Activated CD8-positive, alpha-beta memory T cell treated with anti-CD3 and anti-CD28 coated beads, Interleukin-2, amount 50 U/mL, for 24 hours (primary cell): ENCODE results near the gene PSEN1.

Experiments used
- DNase-seq: peaks from one replicate; pipeline ENCODE4 v3.0.0-alpha.2; 2020; ENCODE audit errors: extremely low read depth

The PSEN1 gene

DNA sequence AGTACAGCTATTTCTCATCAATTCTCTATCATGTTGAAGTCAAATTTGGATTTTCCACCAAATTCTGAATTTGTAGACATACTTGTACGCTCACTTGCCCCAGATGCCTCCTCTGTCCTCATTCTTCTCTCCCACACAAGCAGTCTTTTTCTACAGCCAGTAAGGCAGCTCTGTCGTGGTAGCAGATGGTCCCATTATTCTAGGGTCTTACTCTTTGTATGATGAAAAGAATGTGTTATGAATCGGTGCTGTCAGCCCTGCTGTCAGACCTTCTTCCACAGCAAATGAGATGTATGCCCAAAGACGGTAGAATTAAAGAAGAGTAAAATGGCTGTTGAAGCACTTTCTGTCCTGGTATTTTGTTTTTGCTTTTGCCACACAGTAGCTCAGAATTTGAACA lies 83.8 kb downstream of the PSEN1 start:
- no peak for DNase-seq

DNA sequence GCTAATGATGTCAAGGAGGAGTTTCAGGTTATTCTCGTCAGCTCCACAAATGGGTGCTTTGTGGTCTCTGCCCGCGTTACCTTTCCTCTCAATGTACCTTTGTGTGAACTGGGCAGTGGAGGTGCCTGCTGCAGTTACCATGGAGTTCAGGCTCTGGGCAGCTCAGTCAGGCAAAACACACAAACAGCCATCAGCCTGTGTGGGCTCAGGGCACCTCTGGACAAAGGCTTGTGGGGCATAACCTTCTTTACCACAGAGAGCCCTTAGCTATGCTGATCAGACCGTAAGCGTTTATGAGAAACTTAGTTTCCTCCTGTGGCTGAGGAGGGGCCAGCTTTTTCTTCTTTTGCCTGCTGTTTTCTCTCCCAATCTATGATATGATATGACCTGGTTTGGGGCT lies 84.3 kb downstream of the PSEN1 start:
- no peak for DNase-seq

DNA sequence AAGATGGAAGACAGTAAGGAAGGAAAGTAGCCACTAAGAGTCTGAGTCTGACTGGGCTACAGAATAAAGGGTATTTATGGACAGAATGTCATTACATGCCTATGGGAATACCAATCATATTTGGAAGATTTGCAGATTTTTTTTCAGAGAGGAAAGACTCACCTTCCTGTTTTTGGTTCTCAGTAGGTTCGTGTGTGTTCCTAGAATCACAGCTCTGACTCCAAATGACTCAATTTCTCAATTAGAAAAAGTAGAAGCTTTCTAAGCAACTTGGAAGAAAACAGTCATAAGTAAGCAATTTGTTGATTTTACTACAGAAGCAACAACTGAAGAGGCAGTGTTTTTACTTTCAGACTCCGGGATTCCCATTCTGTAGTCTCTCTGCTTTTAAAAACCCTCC lies 85.6 kb downstream of the PSEN1 start:
- DNase-seq, result no peak

DNA sequence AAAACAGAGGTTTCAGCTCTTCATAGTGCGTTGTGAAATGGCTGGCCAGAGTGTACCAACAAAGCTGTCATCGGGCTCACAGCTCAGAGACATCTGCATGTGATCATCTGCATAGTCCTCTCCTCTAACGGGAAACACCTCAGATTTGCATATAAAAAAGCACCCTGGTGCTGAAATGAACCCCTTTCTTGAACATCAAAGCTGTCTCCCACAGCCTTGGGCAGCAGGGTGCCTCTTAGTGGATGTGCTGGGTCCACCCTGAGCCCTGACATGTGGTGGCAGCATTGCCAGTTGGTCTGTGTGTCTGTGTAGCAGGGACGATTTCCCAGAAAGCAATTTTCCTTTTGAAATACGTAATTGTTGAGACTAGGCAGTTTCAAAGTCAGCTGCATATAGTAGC lies 86.7 kb downstream of the PSEN1 start:
- no peak for DNase-seq

DNA sequence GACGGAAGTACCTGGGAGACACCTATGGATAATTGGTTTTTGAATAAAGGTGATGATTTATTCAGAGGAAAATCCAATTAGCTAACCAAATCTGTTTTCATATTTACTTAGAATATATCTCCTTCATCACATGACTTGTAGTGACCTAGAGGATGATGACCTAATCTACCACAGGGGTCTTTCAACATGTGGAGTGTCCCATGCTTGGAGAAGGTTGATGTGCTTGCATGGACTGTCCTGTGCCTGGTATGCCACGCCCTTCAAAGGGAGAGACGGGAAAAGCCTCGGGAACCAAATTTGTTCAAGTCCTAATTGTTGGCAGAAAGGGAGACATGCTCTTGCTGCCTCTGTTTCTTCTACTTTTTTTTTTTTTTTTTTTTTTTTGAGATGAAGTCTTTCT lies 89.2 kb downstream of the PSEN1 start:
- DNase-seq, result no peak

DNA sequence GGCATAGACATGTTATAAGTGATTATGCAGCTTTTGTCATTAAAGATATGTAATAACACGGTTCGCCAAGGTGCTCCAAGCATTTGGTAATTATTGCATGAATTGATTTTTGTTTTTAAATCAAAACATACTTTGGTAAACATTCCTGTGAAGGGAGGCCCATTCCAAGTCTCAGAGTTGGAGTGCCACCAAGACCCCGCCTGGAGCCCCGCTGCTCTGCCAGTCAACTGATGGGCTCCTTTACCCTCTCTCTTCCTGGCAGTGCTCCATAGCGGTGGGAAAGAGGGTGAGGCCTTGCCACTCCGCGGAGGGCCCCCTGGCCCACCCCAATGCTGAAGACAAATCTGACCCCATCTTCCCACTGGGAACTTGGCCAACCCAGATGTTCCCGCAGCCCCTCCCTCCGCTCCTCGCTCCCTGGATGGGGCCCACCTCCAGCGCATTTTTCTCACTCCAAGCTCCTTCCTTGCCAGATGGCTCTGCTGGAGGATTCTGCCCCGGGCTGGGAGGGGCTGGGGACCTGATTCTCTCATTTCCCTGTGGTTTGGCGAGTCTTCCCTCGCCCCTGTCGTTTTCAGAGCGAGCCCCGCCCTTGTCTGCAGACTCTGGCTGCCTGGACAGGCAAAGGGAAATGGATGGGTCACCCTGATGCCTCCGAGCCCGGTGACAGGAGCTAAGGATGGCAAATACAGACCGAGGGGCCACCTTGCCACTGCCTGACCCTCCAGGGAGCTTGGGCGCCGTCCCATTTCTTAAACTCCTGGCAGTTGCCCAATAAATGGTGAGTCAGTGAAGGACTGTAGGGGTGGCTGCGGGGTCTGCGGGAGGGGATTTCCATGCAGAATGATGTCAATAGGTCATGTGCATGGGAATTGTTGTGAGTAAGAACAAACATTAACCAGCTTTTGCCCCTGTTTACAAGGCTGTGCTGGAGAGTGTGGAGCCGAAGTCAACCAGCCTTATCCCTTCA lies 91.8 kb downstream of the PSEN1 start:
- DNase-seq, result no peak

DNA sequence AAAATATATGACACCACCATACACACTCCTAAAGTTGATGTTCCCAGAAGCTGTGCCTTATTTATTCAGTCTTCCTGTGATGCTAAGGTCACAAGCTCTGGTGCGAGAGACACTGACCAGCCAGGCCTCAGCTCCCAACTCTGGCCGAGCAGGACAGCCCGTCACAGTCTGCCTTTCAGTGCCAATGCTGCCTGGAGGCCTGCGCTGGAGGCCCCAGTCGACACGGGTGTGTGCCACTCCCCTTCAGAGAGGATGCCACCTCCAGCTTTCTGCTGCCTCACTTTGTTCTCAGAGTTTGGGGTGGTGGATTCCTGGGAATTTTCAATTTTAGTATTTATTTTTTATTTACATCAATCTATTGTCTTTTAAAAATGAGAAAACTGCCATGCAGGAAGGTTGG lies 93.7 kb downstream of the PSEN1 start:
- no peak for DNase-seq

DNA sequence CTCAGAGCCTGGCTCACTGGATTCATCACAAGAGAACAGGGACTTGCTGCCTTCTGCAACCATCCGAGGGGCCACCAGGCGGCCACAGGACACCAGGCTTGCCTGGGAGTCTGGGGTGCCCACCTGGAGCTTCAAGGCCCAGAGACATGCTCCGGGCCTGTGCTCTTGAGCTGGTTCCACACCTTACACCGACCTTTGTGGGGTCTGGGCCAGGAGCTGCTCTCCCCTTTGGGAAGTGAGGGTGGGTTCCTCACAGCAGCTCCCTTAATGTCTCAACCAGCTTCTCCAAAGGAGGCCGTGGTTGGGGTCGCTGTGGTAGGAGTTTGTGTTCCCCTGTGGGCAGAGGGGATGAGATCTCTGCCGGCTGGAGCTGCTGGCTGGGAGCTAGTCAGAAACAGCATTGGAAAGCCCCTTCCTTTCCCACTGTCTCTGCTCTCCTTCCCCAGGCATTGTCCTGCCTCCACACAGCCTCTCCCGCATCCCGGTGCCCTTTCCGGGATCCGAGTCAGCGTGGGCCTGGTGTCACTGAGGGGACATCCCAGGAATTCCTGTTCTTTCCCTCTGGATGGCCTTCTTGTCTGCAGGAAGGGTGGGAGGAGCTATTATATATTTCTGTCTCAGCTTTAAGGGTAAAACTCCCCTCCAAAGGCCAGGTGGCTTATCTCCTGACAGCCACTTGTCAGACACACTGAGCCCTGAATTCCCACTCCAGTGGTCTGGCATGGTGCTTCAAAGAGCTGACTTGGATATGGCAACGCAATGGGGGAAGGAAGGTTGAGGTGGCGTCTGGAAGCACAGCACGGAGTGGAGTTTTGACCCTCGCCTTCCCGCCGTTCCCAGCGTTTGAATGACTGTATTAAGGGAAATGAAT lies 95.9 kb downstream of the PSEN1 start:
- DNase-seq, result no peak

DNA sequence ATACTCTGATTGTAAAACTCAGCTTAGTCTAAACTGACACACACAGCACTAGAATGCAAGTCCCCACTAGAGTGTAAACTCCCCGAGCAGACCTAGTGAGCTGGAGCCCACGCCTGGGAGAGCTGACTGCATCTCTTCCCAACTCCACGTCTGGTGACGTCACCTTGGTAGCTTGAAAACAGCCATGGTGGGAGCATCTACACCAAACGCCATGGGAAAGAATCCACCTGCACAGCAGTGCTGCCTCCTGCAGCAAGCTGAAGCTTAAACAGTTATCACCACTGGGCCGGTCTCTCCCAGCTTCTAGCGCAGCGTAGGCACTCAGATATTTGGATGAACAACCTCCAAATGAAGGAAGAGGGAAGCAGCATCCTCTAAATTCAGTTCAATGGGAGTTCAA lies 96.7 kb downstream of the PSEN1 start:
- no peak for DNase-seq

DNA sequence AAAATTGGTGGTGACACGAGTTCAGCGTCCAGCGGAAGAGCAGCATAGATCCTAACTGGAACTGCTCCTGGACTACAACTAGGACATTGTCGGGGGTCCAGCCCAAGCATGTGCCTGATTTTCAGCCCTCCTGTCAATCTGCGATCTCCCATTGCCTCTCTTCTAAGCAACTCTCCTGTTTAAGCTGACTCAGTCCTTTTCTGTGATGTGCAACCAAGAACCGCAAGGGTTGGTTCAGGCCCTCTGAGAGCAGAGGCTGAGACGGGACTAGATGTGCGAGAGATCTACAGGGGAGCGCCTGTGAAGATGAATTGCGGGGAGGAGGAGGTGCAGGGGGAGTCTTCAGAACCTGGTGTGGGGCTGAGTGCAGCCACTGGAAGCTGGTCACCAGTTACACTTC lies 97.3 kb downstream of the PSEN1 start:
- no peak for DNase-seq

DNA sequence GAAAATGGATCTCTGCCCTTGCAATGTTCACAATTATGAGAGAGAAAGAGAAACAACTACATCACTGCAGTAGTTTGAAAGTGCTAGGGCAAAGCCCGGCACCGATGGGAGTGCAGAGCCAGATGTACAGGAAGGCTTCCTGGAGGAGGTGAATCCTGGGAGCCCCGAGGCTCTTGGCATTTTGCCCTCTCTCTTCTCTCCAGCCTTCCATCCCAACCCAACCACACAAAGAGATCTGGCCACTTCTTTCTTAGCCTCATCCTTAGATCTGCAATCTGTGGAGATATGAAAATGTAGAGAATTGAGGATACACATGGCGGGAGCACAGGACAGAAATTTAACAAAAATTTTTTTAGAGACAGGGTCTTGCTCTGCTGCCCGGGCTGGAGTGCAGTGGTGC lies 97.7 kb downstream of the PSEN1 start:
- DNase-seq, result no peak

DNA sequence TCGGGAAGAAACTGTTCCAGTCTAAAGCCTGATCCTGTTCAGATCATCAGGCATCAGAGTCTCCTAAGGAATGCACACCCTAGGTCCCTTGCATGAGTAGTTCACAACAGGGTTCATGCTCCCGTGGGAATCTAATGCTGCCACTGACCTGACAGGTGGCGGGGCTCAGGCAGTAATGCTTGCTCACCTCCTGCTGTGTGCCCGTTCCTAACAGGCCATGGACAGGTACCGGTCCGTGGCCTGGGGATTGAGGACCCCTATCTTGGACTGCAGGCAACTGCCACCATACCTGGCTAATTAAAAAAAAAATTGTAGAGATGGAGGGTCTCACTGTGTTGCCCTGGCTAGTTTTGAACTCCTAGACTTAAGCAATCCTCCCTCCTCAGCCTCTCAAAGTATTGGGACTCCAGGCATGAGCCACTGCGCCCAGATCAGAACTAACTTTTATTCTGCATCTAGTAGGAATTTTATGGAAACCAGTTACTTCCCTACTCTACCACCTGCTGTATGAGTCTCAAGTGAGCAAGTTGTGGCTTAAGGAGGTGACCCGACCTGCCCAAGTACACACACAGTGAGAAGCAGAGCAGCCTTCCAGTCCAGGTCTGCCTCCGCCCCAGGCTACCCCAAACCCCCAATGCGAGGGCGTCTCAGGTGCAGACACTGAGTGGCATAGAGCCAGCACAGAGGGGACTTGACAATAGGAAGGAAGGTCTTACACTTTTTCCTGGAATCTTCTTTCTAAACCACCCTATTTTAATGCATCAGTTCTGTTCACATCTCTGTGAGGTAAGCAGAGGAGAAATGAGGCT lies 98.5 kb downstream of the PSEN1 start:
- no peak for DNase-seq

DNA sequence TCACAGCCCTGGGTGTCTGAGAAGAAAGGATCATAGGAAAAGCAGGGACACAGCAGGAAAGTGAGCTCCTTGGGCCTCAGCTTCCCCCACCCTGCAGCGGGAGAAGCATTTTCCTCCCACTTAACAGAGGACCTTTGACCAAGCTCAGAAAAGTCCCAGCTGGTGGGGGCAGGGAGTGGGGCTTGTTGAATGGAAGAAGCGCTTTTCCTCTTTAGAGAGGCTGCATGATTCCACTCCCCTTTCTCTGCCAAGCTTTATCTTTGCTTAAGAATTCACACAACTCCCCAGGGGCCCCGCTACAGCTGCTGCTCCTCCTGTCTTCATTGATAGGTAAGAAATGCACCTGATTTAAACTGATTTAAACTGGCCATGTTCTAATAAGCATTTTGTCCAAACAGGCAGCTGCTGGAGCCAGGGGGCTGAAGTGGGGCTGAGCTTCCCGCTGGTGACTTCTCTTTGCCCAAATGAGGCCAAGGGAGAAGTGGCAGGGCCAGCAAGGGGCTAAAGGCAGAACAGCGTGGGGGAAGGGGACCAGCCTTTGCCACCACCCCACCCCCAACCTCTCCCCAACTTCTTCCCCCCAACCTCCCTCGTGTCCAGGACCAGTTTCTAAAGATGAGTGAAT lies 99.3 kb downstream of the PSEN1 start:
- DNase-seq, result no peak

DNA sequence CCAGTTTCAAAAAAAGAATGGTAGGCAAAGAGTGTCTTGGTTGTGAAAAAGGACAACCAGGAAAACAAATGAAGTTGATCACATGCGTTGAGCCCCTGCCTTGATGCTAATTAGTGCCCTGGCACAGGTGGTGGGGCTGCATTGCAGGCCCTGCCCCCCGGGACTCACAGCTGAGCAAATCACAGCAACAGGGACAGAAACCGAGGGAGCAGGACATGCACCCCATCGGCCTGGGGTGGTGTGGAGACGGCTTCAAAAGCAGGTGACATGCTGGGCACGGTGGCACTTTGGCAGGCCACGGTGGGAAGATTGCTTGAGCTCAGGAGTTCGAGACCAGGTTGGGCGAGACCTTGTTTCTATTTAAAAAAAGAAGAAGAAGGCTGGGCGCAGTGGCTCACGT lies 99.8 kb downstream of the PSEN1 start:
- DNase-seq, result no peak

DNA sequence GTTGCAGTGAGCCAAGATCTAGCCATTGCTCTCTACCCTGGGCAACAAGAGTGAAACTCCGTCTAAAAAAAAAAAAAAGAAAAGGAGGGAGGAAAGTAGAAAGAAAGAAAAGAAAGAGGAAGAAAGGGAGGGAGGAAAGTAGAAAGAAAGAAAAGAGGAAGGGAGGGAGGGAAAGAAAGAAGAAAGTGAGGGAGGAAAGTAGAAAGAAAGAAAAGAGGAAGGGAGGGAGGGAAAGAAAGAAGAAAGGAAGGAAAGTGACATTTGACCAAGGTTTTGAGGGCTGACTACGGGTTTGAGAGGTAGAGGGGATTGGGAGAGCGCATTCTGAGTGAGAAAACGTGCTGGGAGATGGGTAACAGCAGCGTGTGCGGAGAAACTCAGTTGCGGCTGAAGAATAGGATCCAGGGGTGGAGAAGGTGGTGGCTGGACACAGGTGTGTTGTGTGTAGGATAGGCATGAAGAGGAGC lies 100.5 kb downstream of the PSEN1 start:
- DNase-seq, result no peak

DNA sequence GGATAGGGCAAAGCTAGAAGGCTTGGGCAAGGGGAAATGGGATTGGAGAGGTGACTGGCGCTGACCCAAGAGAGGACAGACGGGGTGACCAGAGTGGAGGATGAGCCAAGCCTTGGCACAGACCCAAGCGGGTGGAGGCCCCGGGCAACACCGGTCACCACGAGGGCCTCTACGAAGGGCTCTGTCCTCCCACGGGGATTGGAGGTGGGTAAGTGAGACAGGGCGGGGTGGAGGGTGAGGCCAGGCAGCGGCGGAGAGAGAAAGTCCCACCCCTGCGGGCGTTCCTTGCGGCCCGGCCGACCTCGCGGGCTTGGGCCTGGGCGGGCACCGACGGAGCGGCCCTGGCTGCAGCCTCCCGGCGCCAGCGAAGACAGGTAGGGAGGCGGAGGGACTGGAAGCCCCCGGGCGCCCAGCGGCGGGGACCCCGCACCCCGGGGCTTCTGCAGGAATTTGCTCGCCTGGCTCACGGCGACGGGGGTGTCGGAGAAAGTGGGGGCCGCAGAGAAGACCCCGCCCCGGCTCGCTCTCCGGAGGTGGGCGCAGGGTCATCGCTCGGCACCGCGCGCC lies 101.0 kb downstream of the PSEN1 start, which contains the start of gene PAPLN:
Gene PAPLN (plus strand): TSS at position 288 of the 567 bp plus-strand sequence. CDS start 2,273 bp downstream, outside the sequence.
- no peak for DNase-seq

DNA sequence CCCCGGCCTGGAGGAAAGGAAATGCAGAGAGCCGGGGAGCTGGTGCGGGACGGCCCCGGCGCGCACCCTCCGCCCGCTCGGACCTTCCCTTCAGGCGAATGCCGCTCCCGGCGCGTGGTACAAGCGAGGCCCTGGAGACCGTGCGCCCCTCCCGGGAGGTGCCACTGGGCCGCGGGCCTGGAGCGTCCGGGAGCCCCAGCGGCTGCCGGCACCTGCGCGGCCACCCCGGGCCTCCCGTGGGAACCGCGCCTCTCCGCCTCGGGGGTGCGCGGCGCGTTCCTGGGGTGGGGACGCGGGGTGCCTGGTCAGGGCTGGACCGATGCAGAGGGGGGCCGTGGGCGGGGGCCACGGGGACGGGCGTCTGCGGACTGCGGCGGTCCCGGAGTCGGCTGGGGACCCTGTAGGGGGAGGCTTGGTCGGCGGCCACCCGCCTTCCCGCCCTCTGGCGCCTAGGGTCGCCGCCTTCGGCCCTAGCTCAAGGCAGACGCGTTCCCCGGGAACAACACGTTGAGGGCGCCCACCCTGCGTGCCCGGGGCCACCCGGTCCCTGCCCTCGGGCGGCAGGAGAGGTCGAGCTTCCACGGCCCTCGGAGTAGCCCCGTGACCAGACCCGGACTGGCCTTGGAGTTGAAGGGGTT lies 101.6 kb downstream of the PSEN1 start:
- no peak for DNase-seq

DNA sequence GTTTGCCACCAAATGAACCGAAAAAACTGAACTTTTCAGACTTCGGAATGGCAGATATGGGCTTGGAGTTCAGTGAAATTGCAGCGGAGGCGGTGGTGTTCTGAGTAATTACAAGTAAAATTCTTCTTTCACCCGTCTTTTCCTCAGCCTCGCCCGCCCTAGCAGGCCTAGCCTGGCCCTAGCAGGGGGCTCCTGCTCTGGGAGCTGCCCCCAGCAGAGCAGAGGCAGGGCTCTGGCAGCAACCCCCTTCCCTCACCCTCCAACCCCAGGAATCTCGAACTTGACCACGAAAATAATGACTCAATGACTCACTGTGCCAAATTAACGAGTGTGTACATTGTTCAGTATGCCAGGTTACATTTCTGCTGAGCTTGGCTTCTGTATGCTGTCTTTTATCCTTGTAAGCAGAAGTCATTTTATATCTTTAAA lies 102.1 kb downstream of the PSEN1 start:
- DNase-seq, result no peak

DNA sequence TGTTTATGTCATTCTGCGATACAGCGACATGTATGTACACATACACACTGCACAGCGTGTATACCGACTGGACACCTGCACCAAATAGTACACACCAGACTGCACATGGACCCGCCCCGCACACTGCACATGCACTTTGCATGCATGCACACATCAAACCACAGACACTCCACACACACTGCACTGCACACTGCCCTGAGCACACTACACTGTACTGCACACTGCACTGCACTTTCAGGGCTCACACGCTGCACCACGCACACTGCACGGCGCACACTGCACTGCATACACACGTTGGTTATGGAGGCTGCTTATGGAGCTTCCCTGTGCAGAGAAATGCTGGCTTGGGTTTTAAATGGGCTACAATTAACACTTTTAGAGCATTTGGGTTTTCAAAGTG lies 102.6 kb downstream of the PSEN1 start:
- no peak for DNase-seq
